ENCODE data around the gene LVRN.
"Not testable (repeated sequence)": the region's sequence is repeated elsewhere in the genome, so short reads cannot be mapped to it uniquely, and the experiment has no call there.

LVRN gene

GRCh38 chr5:115962239-115962564 lies at the start of gene LVRN:
Gene LVRN, plus strand, starts transcription at chr5:115962475. Its CDS starts 143 bp downstream, at chr5:115962618.
- no peak for DNase-seq

- peak; percentile 3 for DNase-seq
These were observed 48.5 kb upstream of the LVRN start for GRCh38 chr5:115913623-115914400.

GRCh38 chr5:115920171-115920725 lies 42.0 kb upstream of the LVRN start:
- no peak for DNase-seq

- not testable (repeated sequence) for DNase-seq
These were observed 33.5 kb upstream of the LVRN start for GRCh38 chr5:115928578-115929407.

- not testable (repeated sequence) for DNase-seq
These were observed 32.1 kb upstream of the LVRN start for GRCh38 chr5:115930171-115930570.

GRCh38 chr5:115930630-115931337 lies 31.5 kb upstream of the LVRN start:
- no peak for DNase-seq

- DNase-seq: no peak
These were observed 29.3 kb upstream of the LVRN start for GRCh38 chr5:115932991-115933390.

- DNase-seq: no peak
These were observed 27.8 kb upstream of the LVRN start for GRCh38 chr5:115934388-115934974.

- no peak for DNase-seq
These were observed 26.2 kb upstream of the LVRN start for GRCh38 chr5:115936031-115936430.

- DNase-seq: no peak
These were observed 23.2 kb upstream of the LVRN start for GRCh38 chr5:115939059-115939458.

GRCh38 chr5:115940080-115940810 lies 22.0 kb upstream of the LVRN start:
- no peak for DNase-seq

- DNase-seq: no peak
These were observed 21.1 kb upstream of the LVRN start for GRCh38 chr5:115941051-115941675.

- no peak for DNase-seq
These were observed 17.8 kb upstream of the LVRN start for GRCh38 chr5:115944501-115944900.

- DNase-seq: no peak
These were observed 15.6 kb upstream of the LVRN start for GRCh38 chr5:115946655-115947054.

- no peak for DNase-seq
These were observed 15.0 kb upstream of the LVRN start for GRCh38 chr5:115947260-115947659.

- DNase-seq: no peak
These were observed 14.2 kb upstream of the LVRN start for GRCh38 chr5:115948091-115948534.

GRCh38 chr5:115949096-115949495 lies 13.2 kb upstream of the LVRN start:
- no peak for DNase-seq

- DNase-seq: no peak
These were observed 9.7 kb upstream of the LVRN start for GRCh38 chr5:115952588-115952987.

GRCh38 chr5:115954144-115954543 lies 8.1 kb upstream of the LVRN start:
- DNase-seq: no peak

- no peak for DNase-seq
These were observed 5.3 kb upstream of the LVRN start for GRCh38 chr5:115956957-115957356.

GRCh38 chr5:115961381-115962238 lies 665 bp upstream of the LVRN start:
- DNase-seq: no peak

Data from NCI-H446 treated with DMSO at 0.1 percent for 48 hours (cell line).